ENCODE measurements around the gene NMRK1.

Gene NMRK1

DNA sequence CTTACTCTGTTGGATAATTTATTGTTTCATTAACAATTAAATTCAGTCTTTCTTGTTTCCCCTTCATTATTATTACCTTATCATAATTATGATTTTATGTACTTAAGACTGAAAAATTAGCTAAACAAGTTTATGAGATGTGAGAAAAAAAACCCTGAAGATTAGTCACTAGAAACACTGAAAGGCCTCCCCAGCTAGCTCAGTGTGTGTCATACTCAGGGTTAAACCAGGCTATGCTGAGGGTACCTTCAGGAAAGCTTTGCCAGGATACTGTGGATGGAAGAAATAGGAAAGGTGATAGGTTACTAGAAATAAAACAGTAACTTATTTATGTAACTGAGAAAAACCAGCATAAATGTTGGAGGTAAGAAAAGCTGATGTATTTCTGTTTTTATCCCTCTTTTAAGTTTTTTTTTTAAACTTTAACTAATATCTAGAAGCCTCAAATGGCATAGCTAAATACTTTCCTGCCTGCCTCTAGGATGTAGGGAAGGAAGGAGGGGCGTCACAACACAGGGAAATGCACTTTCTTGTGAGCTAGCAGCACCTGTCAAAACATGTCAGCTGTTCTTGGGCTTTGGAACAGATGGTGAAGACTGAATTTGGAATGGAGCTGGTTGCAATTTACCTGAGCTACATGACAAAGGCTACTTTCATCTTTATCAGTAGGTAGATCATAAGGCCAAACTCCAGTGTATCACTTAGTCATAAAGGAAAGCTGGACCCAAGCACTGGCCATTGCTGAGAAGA lies 24.2 kb downstream of the NMRK1 start:
- in situ Hi-C loops (cut with MboI; ENCODE audit: low sequenced_read_pairs) = no loop called here

DNA sequence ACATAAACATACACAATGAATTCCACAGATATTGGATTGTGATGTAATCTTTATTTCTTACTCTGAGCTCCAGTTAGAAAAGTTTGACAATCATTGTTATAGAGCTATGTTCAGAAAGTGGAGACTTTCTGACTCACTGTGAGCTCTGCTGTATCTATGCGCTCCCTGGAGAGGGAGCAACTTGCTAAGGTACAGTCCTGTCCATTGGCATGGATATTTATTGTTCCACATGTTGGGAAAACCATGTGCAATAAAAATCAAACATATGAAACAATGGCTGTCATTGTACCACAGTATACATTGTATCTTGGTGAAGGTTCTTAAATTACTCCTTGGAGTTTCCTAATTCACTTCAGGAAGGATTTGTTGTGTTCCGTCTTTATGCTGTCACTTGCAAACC lies 26.8 kb downstream of the NMRK1 start:
- in situ Hi-C loops (cut with MboI; ENCODE audit: low sequenced_read_pairs) = no loop called here

DNA sequence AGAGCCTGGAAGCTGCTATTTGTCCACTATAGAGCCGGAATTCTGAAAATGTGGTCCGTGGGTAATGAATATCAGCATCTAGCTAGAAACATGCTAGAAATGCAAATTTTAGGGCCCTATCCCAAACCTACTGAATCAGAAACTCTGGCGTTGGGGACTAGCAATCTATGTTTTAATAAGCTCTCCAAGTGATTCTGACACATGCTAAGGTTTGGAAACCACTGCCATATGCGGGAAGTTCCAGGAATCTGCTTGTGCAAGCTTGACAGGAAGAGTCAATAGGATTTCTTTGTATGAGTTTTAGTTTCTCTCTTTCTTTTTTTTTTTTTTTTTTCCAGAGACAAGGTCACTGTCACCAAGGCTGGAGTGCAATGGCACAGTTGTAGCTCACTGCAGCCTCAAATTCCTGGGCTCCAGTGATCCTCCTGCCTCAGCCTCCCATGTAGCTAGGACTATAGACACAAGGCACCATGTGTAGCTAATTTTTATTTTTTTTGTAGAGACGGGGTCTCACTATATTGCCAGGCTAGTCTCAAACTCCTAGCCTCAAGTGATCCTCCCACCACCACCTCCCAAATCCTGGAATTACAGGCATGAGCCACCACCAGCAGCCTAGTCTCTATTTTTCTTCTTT lies 33.5 kb downstream of the NMRK1 start:
- in situ Hi-C loops (cut with MboI; ENCODE audit: low sequenced_read_pairs) = no loop called here

DNA sequence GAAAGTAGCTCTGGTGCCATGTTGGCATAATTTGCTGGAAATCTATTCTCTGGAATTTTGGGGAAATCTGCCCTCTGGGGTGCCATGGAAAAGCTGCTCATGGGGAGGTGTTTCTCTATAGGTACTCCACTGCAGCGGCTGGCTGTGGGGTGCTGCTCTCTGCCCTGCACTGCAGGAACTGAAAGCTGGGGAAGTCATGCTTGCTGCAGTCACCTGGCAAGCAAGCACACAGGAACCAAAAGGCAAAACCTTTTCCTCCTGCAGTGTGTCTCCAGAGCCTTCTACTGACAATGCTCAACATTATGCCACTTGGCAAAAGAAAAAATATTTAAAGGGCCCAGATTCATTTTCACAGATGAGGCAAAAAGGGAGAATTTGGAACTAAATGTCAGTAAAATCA lies 34.1 kb downstream of the NMRK1 start:
- in situ Hi-C loops (cut with MboI; ENCODE audit: low sequenced_read_pairs) = no loop called here

DNA sequence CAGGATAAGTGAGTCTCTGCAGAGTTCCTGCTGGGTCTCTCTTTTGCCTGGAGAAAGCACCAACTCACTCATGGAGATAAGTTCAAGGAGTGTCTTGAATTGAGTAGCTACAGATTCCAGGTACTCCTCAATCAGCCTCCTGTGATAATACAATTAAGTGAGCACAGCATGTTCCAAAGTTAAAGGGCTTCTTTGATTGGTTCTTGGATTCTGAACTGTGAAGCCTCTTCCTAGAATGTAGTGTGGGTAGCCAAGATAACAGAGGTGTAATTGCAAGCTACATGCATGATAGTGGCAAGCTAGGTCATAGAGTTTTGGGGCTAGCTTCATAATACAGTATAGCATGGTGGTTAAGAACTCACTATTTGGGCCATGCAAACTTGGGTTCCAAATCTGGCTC lies 36.7 kb downstream of the NMRK1 start:
- in situ Hi-C loops (cut with MboI; ENCODE audit: low sequenced_read_pairs) = no loop called here

DNA sequence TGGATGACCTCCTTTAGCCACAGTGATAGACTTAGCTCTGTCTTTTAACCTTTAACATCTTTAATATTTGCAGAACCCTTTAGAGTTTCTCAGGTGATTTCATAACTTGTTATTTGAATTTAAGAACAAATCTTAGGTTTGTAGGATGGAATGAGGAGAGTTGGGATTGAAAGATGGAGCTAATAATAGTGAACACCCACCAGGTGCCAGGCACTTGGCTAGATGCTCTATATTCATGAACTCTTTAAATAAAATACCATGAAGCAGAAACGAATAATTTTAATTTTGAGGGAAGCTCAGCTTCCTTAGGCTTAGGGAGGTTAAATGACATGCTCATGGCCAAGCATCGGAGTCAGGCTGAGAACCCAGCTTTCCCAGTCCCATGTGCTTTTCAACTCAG lies 40.4 kb downstream of the NMRK1 start:
- in situ Hi-C loops (cut with MboI; ENCODE audit: low sequenced_read_pairs) = no loop called here

DNA sequence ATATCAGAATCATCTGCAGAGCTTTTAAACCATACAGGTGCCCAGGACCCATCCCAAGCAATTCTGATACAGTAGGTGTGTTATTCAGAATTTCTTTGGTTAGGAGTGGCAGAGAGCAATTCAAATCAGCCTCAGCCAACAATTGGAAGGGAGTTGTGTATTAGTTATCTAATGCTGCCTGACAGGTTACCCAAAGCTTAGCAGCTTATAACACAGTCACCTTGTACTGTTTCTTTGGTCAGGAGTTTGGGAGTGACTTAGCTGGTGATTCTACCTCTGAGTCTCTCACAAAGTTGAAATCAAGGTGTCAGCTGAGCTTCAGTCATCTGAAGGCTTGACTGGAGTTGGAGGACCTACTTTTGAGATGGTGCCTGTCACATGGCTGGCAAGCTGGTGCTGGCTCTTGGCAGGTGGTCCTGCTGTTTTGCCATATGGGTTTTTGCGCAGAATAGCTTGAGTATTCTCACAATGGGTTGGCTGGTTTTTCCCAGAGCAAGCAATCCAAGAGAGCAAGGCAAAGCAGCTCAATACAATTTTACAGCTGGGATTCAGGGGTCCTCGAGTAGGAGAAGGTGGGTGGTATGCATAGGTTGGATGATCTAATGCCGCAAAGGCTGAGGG lies 41.1 kb downstream of the NMRK1 start:
- in situ Hi-C loops (cut with MboI; ENCODE audit: low sequenced_read_pairs) = no loop called here

DNA sequence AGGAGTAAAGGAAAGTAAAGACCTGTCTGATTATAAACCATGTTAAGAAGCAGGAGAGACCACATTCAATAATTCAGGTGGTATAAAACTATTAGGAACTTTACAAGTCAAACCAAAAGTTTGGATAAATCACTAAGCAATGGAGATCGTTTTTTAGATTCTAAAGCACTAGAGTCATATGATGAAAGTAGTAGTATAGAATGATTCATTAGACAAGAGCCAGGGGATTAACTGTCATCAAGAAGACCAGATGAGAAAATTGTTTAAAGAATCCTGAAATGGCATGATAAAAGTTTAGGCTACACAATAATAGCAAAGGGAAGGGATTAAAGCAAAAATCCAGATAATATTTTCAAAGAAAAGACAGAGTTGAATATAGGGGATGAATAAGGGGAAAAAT lies 46.9 kb downstream of the NMRK1 start:
- in situ Hi-C loops (cut with MboI; ENCODE audit: low sequenced_read_pairs) = no loop called here

DNA sequence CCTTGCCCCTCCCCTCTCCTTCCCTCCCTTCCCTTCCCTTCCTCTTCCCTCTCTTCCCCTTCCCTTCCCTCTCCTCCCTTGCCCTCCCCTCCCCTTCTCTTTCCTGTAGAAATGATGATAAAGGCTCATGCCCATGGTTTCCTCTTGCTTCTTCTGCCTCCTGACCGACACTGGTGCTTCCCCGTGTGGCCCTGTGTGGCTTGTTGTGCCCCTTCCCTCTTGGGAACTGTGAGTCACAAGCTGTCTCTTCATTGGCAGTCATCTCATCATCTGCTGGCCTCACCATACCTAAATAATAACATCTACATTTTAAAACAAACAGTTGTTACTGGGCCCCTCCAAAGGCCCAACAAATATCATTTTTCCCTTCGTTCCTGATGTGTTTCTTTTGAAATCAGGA lies 48.2 kb downstream of the NMRK1 start:
- in situ Hi-C loops (cut with MboI; ENCODE audit: low sequenced_read_pairs) = no loop called here

DNA sequence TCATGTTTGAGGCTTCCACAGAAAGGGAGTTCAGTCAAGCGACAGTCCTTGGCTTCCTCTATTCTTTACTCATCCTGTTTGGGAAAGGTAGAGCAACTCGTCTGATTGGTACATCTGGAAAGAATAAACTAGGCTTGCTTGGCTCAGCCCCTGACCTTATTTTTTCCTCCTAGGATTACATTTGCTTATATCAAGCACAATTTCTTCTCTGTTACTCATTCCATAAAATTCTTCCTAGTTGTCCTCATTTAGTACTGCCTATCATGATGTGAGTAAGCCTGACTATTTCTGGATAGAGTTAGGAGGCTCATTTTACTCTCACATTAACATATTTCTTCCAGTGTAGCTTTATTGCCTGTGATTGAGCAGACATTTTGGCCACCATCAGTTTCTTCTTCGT lies 48.9 kb downstream of the NMRK1 start:
- in situ Hi-C loops (cut with MboI; ENCODE audit: low sequenced_read_pairs) = no loop called here

DNA sequence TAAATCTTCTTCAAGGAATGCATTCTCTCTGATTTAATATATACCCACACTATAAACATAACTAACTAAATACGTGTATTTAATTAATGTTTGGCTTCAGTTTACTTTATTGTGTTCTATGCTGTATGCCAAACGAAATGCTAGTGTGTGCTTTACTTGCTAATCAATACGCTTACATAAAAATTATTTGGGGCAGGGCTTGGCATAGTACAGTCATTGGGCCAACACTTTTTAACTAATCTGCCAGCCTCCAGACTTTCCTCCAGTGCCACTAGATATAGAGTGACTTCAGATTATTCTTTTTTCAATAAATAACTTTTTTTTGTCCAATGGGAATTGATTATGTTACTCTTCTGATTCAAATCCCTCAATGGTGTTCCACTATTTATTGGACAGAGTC lies 51.2 kb downstream of the NMRK1 start:
- in situ Hi-C loops (cut with MboI; ENCODE audit: low sequenced_read_pairs) = no loop called here

DNA sequence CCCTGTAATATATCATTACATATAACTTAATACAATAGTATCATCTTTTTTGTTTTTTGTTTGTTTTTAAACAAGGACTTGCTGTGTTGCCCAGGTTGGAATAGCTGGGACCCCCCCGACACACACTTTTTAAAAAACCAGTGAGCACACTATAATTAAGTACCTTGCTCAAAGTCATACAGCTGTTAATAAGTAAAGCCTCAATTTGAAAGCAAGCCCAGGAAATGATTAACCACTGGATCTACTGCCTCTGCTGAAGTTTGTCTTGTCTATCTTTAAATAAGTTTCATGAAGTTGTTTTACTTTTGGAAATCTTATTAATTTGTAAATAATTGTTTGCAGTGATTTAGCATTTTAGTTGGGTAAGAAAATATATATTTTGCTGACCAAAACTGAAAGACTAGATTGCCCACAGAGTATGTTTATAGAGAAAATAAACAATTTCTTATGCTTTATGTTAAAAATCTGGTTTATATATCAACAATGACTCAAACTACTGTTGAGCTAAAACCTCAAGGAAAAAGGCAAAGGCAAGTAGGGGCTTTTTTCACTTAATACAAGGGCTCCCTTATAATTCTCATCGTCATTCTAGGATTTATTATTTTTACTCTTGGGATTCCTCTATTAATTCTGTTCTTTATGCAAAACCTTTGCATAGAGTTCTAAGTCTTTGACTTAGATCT lies 54.0 kb downstream of the NMRK1 start:
- in situ Hi-C loops (cut with MboI; ENCODE audit: low sequenced_read_pairs) = no loop called here

DNA sequence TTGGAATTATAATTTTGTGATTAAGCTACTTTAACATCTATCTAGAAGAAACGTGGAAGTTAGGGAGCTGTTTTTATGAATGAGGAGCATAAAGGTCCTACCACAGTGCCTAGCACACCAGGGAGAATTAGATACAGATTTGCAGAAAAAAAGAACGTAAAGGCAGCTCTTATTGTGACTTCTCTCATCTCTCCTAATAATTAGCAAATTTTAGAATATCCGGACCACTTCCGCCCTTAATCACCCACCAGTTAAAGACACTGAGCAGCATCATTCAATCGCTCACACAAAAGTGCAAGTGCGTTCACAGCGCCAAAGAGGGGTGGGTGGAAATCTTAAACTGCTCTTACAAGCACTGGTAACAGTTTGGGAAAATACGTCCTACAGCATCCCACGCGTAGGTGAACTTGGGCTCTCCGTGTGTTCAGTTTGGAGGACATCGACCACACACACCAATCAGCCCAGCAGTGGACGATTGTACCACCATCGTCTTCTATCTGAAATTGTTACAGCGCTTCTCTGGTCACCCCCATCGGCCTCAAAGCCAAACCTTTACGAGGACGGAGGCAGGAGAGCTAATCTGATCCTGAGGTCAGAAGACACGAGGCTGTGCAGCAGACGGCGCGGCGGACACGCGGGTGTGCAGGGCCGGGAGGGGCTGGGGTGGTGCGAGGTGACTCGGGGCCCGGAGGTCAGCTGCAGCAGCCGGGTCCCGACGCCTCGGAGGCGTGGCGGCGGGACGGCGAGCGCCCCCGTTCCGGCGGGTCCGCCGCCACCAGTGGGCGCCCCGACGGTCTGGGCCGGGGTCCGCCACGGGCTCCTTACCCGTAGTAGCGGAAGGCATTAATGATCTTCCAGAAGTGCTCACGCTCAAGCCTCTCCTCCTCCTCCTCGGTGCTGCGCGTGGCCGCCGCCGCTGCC lies 60.5 kb downstream of the NMRK1 start:
- in situ Hi-C loops (cut with MboI; ENCODE audit: low sequenced_read_pairs) = no loop called here

DNA sequence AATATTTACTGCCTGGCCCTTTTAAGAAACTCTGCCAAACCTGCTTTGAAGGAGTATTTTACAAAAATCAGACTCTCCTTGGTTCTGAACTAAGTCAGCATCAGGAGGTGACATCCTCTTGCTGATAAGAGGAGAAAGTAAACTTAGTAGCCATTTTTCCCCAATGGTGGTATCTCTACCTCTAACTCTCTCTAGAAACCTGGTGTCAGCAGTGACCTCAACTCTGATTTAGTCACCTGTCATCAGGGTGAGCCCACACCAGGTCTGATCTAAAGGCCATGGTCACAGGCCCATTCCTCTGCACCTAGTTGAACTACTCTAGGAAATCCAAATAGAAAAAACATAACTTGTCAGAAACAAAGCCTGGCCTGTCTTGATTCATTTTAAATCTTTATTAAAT lies 64.1 kb downstream of the NMRK1 start:
- in situ Hi-C loops (cut with MboI; ENCODE audit: low sequenced_read_pairs) = loop anchor here (25.0 kb wide), 1 partner anchor 237 kb away; no protein-coding TSS in a partner anchor

DNA sequence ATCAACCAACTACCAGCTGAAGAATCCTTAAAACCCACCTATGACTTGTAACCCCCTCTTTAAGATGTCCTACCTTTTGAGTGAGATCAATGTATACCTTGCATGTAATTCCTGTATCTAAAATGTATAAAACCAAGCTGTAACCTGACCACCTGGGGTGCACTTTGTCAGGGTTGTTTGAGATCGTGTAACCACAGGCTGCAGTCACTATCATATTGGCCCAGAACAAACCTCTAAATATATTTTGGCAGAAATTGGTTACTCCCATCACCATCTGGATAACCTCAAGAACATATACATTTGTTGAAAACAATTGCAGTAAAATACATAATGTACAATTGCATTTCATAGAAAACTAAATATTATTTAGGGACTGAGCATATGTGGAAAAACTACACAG lies 68.3 kb downstream of the NMRK1 start:
- in situ Hi-C loops (cut with MboI; ENCODE audit: low sequenced_read_pairs) = loop anchor here (25.0 kb wide), 1 partner anchor 232 kb away; no protein-coding TSS in a partner anchor

DNA sequence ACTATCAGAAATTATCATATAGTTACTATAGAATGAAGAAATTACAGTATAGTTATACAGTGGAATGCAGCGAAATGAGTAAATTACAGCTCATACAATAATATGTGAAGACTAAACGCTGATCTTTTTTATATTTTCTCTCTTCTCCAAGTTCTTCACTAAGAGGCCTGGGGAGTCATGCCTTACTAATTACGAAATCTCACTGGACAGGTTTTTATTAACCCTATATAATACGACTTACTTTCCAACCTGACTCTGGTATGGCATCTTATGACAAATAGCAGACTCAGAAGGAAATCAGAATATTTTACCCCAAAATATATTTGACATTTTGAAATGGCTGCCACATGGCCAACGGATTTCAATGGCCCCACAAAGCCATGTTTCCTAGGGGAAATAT lies 68.9 kb downstream of the NMRK1 start:
- in situ Hi-C loops (cut with MboI; ENCODE audit: low sequenced_read_pairs) = loop anchor here (25.0 kb wide), 1 partner anchor 232 kb away; no protein-coding TSS in a partner anchor

DNA sequence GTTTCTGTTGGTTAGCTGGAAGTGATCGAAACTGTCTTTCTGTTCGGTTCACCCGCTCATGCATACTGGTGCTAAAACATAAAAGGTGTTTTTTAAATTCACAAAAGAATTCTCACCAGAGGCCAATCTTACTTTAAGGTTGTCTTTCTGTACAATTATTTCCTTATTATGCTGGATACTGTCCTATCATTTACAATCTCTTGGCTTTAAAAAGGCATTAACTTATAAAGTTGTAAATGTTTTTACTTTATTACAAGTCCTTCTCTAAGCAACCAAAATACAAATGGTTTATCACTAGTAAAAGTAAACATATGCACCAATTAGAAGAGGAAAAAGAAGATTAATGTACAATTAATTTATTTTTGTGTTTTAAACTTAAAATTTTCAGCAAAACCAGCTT lies 70.6 kb downstream of the NMRK1 start:
- in situ Hi-C loops (cut with MboI; ENCODE audit: low sequenced_read_pairs) = loop anchor here (25.0 kb wide), 1 partner anchor 230 kb away; no protein-coding TSS in a partner anchor

DNA sequence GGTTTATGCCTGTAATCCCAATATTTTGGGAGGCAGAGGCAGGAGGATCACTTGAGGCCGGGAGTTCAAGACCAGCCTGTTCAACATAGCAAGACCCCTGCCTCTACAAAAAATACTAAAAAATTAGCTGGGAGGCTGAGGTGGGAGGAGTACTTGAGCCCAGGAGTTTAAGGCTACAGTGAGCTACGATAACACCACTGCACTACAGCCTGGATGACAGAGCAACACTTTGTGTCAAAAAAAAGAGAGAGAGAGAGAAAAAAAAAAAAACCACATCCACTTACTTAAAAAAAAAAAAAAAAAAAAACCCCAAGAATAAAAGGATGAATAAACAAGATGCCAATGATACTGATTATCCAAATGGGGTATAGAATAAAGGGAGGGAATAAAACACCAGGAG lies 74.2 kb downstream of the NMRK1 start:
- in situ Hi-C loops (cut with MboI; ENCODE audit: low sequenced_read_pairs) = loop anchor here (25.0 kb wide), 1 partner anchor 226 kb away; no protein-coding TSS in a partner anchor
